ENCODE data around the gene GLDC. TPM values are rescaled to one million over a fixed set of nuclear protein-coding genes. Genes with fewer than 3 reads are reported as not detected.

The GLDC gene
- total RNA-seq, 2 donors from 2014 or later, result 3.0 to 7.9 TPM

DNA sequence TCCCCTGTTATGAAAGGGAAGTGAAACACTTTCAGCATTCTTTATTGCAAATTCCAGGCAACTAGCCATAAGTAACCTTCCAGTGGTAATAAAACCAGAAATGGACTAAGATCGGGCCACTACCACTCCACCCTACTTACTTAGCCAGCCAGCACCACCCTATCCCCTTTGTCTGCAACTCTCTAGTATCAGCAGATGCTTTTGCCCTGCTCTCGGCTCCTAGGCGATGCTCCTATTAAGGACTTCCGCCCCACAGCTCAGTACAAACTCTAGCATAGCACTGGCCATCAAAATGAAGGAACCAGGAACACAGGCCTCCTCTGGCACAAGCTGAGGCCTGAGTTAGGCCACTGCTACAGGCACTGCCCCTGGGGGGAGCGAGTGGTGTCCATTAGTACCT lies 81.2 kb downstream of the GLDC start:
- ATAC-seq (ENCODE audit: insufficient number of reproducible peaks, low FRiP score, low read depth), result no peak
- no peaks in the 10 kb centered on the region for H3K36me3 ChIP-seq

GRCh38 chr9:6562871-6563430 lies 82.6 kb downstream of the GLDC start:
- DNase-seq (ENCODE audit: low spot score), result no peak
- Histone ChIP-seq H3K27ac (no peak overlapping the region), H3K27me3 (replicated peaks; ENCODE audit: insufficient read depth) (no peaks in the 10 kb centered on the region), H3K36me3 (no peaks in the 10 kb centered on the region), H3K4me3 (no peak overlapping the region), H3K4me1 (ENCODE audit: control insufficient read depth in 1 of 2, low read depth in 2 of 2) (peaks cover 16 to 19% of the 10 kb centered on the region in 2 donors), H3K9me3 (no peaks in the 10 kb centered on the region)
- no peak for ATAC-seq (ENCODE audit: insufficient number of reproducible peaks, low FRiP score, low read depth)
- TF ChIP-seq, protein P1, sequence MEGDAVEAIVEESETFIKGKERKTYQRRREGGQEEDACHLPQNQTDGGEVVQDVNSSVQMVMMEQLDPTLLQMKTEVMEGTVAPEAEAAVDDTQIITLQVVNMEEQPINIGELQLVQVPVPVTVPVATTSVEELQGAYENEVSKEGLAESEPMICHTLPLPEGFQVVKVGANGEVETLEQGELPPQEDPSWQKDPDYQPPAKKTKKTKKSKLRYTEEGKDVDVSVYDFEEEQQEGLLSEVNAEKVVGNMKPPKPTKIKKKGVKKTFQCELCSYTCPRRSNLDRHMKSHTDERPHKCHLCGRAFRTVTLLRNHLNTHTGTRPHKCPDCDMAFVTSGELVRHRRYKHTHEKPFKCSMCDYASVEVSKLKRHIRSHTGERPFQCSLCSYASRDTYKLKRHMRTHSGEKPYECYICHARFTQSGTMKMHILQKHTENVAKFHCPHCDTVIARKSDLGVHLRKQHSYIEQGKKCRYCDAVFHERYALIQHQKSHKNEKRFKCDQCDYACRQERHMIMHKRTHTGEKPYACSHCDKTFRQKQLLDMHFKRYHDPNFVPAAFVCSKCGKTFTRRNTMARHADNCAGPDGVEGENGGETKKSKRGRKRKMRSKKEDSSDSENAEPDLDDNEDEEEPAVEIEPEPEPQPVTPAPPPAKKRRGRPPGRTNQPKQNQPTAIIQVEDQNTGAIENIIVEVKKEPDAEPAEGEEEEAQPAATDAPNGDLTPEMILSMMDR (IDR thresholded peaks at IDR 0.05), result no peak

More for the DNA sequence above, 81.2 kb downstream of the GLDC start:
- Histone ChIP-seq H3K27ac (peak overlapping the region; percentile 42 to 71), H3K4me1 (ENCODE audit: control insufficient read depth in 1 of 2, low read depth in 2 of 2) (peaks cover 16 to 19% of the 10 kb centered on the region in 2 donors), H3K9me3 (no peaks in the 10 kb centered on the region), H3K27me3 (replicated peaks; ENCODE audit: insufficient read depth) (no peaks in the 10 kb centered on the region), H3K4me3 (no peak overlapping the region)
- DNase-seq (ENCODE audit: low spot score), result no peak
- TF ChIP-seq, protein P1 (IDR thresholded peaks at IDR 0.05), result no peak

DNA sequence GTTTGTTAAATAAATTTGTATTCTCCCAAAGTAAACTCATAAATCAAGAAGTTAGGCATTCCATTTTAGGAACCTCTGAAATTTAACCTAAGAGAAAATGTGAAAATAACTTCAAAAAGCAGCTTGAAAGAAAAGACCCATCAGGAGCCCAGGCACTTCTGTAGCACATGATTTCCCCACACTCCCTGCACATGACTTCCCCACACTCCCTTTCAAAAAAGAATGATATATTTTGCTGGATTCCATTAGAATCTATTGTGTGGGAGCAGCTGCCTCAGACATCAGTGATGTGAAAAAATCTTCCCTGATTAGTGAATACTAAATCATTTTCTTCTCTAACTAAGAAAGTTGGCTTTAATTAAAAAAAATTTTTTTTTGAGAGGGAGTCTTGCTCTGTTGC lies 83.3 kb downstream of the GLDC start:
- Histone ChIP-seq H3K36me3 (no peaks in the 10 kb centered on the region), H3K4me3 (no peak overlapping the region), H3K4me1 (ENCODE audit: control insufficient read depth in 1 of 2, low read depth in 2 of 2) (peaks cover 15 to 19% of the 10 kb centered on the region in 2 donors), H3K27me3 (replicated peaks; ENCODE audit: insufficient read depth) (no peaks in the 10 kb centered on the region), H3K9me3 (no peaks in the 10 kb centered on the region), H3K27ac (no peak overlapping the region)
- DNase-seq (ENCODE audit: low spot score) (no peak), ATAC-seq (ENCODE audit: insufficient number of reproducible peaks, low FRiP score, low read depth) (no peak)
- TF ChIP-seq, protein P1 (IDR thresholded peaks at IDR 0.05), result no peak

- Histone ChIP-seq H3K4me1 (ENCODE audit: control insufficient read depth in 1 of 2, low read depth in 2 of 2) (no peaks in the 10 kb centered on the region), H3K27ac (no peak overlapping the region), H3K9me3 (no peaks in the 10 kb centered on the region), H3K36me3 (no peaks in the 10 kb centered on the region), H3K27me3 (replicated peaks; ENCODE audit: insufficient read depth) (no peaks in the 10 kb centered on the region), H3K4me3 (no peak overlapping the region)
- ATAC-seq (ENCODE audit: insufficient number of reproducible peaks, low FRiP score, low read depth) (no peak), DNase-seq (ENCODE audit: low spot score) (no peak)
- TF ChIP-seq, protein P1 (IDR thresholded peaks at IDR 0.05), result no peak
Measured at GRCh38 chr9:6557883-6558616, 87.5 kb downstream of the GLDC start.

DNA sequence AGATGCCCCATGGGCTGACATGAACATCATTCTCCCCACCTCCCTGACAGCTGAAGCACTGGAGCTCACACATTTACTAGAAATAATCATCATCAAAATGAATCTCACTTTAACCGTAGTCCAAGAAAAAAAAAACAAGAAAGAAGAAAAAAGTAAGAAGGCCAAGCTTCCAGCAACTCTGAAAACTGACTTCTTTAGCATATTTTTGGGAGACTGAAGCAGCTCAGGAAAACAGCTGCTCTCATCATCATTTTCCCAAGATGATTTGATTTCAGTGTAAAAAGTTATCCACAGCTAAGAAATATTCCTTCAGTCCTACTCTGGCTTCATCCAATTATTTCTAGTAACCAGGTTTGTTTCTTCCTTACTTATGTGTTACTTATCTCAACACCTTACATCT lies 91.7 kb downstream of the GLDC start:
- ATAC-seq (ENCODE audit: insufficient number of reproducible peaks, low FRiP score, low read depth) (no peak), DNase-seq (ENCODE audit: low spot score) (no peak)
- no peak overlapping the region for H3K4me3 ChIP-seq
- H3K36me3 ChIP-seq, result no peaks in the 10 kb centered on the region
- peaks cover 0 to 12% of the 10 kb centered on the region in 2 donors for H3K4me1 ChIP-seq (ENCODE audit: control insufficient read depth in 1 of 2, low read depth in 2 of 2)
- no peaks in the 10 kb centered on the region for H3K27me3 ChIP-seq (replicated peaks; ENCODE audit: insufficient read depth)
- TF ChIP-seq, protein P1 (IDR thresholded peaks at IDR 0.05), result no peak
- no peaks in the 10 kb centered on the region for H3K9me3 ChIP-seq
- H3K27ac ChIP-seq, result no peak overlapping the region

Data from thoracic aorta (tissue), 2 donors.